Measurements from ENCODE around the gene WDR90. TPM values are rescaled to one million over a fixed set of nuclear protein-coding genes. Genes with fewer than 3 reads are reported as not detected.

Gene WDR90
- polyA plus RNA-seq, 1 donor from 2014 or later, result 32.1 TPM

DNA sequence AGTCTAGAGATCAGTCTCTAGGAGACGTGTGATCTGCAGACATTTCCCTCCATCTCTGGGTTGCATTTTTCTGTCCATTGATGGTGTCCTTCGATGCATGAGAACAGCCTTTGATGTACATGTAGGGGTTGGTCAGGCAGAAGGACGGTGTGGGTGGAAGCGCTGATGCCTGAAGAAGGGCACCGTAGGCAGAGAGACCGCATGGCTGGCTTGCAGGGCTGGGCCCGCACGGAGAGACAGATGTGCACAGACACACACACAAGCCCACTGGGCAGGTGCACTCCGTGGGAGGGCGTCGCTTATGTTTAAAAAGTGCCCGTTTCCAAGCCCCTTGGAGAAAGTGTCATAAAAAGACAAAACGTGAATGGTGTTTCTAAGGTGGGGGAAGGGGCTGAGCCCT, 34.0 kb upstream of the WDR90 start:
- TF ChIP-seq EP300 (conservative IDR thresholded peaks at IDR 0.05; ENCODE audit: poor library complexity, severe bottlenecking) (no peak), SMC3 (conservative IDR thresholded peaks at IDR 0.05; ENCODE audit: poor library complexity) (no peak), EZH2 (IDR thresholded peaks at IDR 0.05; ENCODE audit: borderline replicate concordance, insufficient read depth, low read length, poor library complexity, severe bottlenecking) (no peak), POLR2AphosphoS5 (IDR thresholded peaks at IDR 0.05) (no peak), TAF1 (IDR thresholded peaks at IDR 0.05; ENCODE audit: low read depth) (no peak), MXI1 (conservative IDR thresholded peaks at IDR 0.05; ENCODE audit: poor library complexity, severe bottlenecking) (no peak), RAD21 (conservative IDR thresholded peaks at IDR 0.05) (no peak)
- TF ChIP-seq, protein P1, sequence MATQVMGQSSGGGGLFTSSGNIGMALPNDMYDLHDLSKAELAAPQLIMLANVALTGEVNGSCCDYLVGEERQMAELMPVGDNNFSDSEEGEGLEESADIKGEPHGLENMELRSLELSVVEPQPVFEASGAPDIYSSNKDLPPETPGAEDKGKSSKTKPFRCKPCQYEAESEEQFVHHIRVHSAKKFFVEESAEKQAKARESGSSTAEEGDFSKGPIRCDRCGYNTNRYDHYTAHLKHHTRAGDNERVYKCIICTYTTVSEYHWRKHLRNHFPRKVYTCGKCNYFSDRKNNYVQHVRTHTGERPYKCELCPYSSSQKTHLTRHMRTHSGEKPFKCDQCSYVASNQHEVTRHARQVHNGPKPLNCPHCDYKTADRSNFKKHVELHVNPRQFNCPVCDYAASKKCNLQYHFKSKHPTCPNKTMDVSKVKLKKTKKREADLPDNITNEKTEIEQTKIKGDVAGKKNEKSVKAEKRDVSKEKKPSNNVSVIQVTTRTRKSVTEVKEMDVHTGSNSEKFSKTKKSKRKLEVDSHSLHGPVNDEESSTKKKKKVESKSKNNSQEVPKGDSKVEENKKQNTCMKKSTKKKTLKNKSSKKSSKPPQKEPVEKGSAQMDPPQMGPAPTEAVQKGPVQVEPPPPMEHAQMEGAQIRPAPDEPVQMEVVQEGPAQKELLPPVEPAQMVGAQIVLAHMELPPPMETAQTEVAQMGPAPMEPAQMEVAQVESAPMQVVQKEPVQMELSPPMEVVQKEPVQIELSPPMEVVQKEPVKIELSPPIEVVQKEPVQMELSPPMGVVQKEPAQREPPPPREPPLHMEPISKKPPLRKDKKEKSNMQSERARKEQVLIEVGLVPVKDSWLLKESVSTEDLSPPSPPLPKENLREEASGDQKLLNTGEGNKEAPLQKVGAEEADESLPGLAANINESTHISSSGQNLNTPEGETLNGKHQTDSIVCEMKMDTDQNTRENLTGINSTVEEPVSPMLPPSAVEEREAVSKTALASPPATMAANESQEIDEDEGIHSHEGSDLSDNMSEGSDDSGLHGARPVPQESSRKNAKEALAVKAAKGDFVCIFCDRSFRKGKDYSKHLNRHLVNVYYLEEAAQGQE (IDR thresholded peaks at IDR 0.05; ENCODE audit: borderline replicate concordance), result no peak
- TF ChIP-seq, protein P2, sequence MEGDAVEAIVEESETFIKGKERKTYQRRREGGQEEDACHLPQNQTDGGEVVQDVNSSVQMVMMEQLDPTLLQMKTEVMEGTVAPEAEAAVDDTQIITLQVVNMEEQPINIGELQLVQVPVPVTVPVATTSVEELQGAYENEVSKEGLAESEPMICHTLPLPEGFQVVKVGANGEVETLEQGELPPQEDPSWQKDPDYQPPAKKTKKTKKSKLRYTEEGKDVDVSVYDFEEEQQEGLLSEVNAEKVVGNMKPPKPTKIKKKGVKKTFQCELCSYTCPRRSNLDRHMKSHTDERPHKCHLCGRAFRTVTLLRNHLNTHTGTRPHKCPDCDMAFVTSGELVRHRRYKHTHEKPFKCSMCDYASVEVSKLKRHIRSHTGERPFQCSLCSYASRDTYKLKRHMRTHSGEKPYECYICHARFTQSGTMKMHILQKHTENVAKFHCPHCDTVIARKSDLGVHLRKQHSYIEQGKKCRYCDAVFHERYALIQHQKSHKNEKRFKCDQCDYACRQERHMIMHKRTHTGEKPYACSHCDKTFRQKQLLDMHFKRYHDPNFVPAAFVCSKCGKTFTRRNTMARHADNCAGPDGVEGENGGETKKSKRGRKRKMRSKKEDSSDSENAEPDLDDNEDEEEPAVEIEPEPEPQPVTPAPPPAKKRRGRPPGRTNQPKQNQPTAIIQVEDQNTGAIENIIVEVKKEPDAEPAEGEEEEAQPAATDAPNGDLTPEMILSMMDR (IDR thresholded peaks at IDR 0.05; ENCODE audit: poor library complexity, severe bottlenecking), result no peak
- Histone ChIP-seq H3K27ac (ENCODE audit: low read length) (no peak overlapping the region), H4K20me1 (ENCODE audit: insufficient read depth) (no peaks in the 10 kb centered on the region), H3K4me3 (ENCODE audit: low read length) (no peak overlapping the region), H3F3A (ENCODE audit: insufficient read depth, low read length, poor library complexity, severe bottlenecking) (no peaks in the 10 kb centered on the region), H3K27me3 (ENCODE audit: insufficient read depth, low read depth, low read length) (no peaks in the 10 kb centered on the region), H2AFZ (ENCODE audit: low read depth, low read length) (no peak overlapping the region), H3K36me3 (ENCODE audit: insufficient read depth, low read length) (peaks cover 7% of the 10 kb centered on the region), H3K9me3 (ENCODE audit: low read length) (no peaks in the 10 kb centered on the region), H3K9ac (ENCODE audit: low read length) (no peak overlapping the region), H3K4me2 (ENCODE audit: low read length) (no peak overlapping the region), H3K9me2 (ENCODE audit: insufficient read depth, low read length) (no peaks in the 10 kb centered on the region), H3K79me2 (replicated peaks; ENCODE audit: insufficient read depth, low read length) (no peaks in the 10 kb centered on the region)

DNA sequence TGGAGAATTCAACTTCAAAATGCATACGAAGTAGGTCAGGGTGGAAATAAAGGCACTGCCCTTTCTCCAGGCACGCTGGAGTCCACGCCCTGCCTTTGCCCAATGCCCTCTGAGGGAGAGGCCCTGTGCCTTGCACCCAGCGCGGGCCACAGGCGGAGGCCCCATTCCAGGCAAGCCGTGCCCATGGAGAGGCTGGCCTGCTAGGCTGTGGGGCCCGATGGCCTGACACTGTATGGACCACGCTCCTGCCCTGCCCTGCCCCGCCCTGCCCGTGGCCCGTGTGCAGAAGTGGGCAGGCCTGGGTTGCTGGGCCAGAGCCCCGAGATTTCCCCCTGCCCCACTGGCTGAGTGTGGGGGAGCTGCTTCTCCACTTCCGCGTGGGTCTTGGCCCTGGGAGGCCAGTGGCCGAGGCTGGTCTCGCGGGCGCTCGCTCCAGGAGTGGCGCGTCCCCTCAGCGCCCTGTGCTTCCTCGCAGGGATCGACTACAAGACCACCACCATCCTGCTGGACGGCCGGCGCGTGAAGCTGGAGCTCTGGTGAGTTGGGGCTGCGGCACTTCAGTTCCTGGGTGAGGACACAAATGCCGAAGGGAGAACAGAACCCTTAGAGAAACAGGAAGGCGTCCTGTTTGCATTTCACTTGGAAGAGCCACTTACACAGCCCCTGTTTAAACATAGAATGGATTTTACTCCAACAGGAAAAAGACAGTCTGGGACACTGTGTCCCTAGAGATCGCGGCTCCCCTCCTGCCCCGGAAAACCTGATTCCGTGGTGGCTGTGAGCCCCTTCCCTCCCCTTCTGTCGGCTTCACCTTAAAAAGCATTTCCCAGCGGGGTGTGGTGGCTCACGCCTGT, 32.2 kb upstream of the WDR90 start:
- H3K36me3 ChIP-seq (ENCODE audit: insufficient read depth, low read length), result peaks cover 7% of the 10 kb centered on the region
- H3K9me3 ChIP-seq (ENCODE audit: low read length), result no peaks in the 10 kb centered on the region
- no peaks in the 10 kb centered on the region for H3K79me2 ChIP-seq (replicated peaks; ENCODE audit: insufficient read depth, low read length)
- H3F3A ChIP-seq (ENCODE audit: insufficient read depth, low read length, poor library complexity, severe bottlenecking), result no peaks in the 10 kb centered on the region
- H3K9me2 ChIP-seq (ENCODE audit: insufficient read depth, low read length), result no peaks in the 10 kb centered on the region
- H2AFZ ChIP-seq (ENCODE audit: low read depth, low read length), result no peak overlapping the region
- H3K27me3 ChIP-seq (ENCODE audit: insufficient read depth, low read depth, low read length), result no peaks in the 10 kb centered on the region
- H4K20me1 ChIP-seq (ENCODE audit: insufficient read depth), result no peaks in the 10 kb centered on the region
- no peak overlapping the region for H3K27ac ChIP-seq (ENCODE audit: low read length)
- no peak overlapping the region for H3K9ac ChIP-seq (ENCODE audit: low read length)
- no peak overlapping the region for H3K4me3 ChIP-seq (ENCODE audit: low read length)
- no peak overlapping the region for H3K4me2 ChIP-seq (ENCODE audit: low read length)
- TF ChIP-seq RAD21 (conservative IDR thresholded peaks at IDR 0.05), result no peak
- TF ChIP-seq POLR2AphosphoS5 (IDR thresholded peaks at IDR 0.05), result no peak
- TF ChIP-seq, protein P2 (IDR thresholded peaks at IDR 0.05; ENCODE audit: poor library complexity, severe bottlenecking), result no peak
- no peak for TF ChIP-seq TAF1 (IDR thresholded peaks at IDR 0.05; ENCODE audit: low read depth)
- no peak for TF ChIP-seq EZH2 (IDR thresholded peaks at IDR 0.05; ENCODE audit: borderline replicate concordance, insufficient read depth, low read length, poor library complexity, severe bottlenecking)
- no peak for TF ChIP-seq EP300 (conservative IDR thresholded peaks at IDR 0.05; ENCODE audit: poor library complexity, severe bottlenecking)
- TF ChIP-seq, protein P1 (IDR thresholded peaks at IDR 0.05; ENCODE audit: borderline replicate concordance), result no peak
- no peak for TF ChIP-seq MXI1 (conservative IDR thresholded peaks at IDR 0.05; ENCODE audit: poor library complexity, severe bottlenecking)
- TF ChIP-seq SMC3 (conservative IDR thresholded peaks at IDR 0.05; ENCODE audit: poor library complexity), result no peak

Measured in neural cell (in vitro differentiated cells).